ENCODE results near the gene AGBL2. TPM values are rescaled to one million over a fixed set of nuclear protein-coding genes. Genes with fewer than 3 reads are reported as not detected.

The AGBL2 gene
- total RNA-seq, 1 experiment from 2014 or later, result 3.0 TPM

GRCh38 chr11:47631473-47631872, 83.7 kb downstream of the AGBL2 start:
- H3K27ac ChIP-seq (ENCODE audit: insufficient read length, low read depth, low read length), result no peak overlapping the region
- Mint-ChIP-seq H3K36me3 (ENCODE audit: insufficient read depth in 1 of 3, low read depth in 3 of 3) (peaks cover 51 to 87% (median 71%) of the 10 kb centered on the region in 3 experiments; a peak in 6 of 7 replicates), H3K4me3 (no peak overlapping the region), H3K9me3 (no peaks in the 10 kb centered on the region), H3K27ac (no peak overlapping the region), H3K4me1 (no peaks in the 10 kb centered on the region), H3K27me3 (ENCODE audit: low read depth) (no peaks in the 10 kb centered on the region)
- no peak overlapping the region for H3K4ac ChIP-seq (ENCODE audit: low read depth, low read length)
- no peak overlapping the region for H3K9ac ChIP-seq (ENCODE audit: extremely low read depth, insufficient read length, low read length)
- H3K79me1 ChIP-seq (ENCODE audit: insufficient read depth, low read depth, low read length, poor library complexity, severe bottlenecking), result no peaks in the 10 kb centered on the region
- no peak overlapping the region for H3K4me2 ChIP-seq (ENCODE audit: insufficient read depth, insufficient read length, low read length)
- DNase-seq, result no peak
- H2AK5ac ChIP-seq (ENCODE audit: insufficient read length, low read length), result no peak overlapping the region
- H4K5ac ChIP-seq (ENCODE audit: insufficient read length, low read depth, low read length), result no peak overlapping the region
- no peak overlapping the region for H2BK5ac ChIP-seq (ENCODE audit: insufficient read length, low read length)
- H3K79me2 ChIP-seq (ENCODE audit: insufficient read depth, low read length), result no peaks in the 10 kb centered on the region
- no peak overlapping the region for H3K23ac ChIP-seq (ENCODE audit: insufficient read length, low read depth, low read length)
- H4K20me1 ChIP-seq (ENCODE audit: control insufficient read depth, insufficient read depth, insufficient read length), result no peaks in the 10 kb centered on the region
- no peak overlapping the region for H2BK15ac ChIP-seq (ENCODE audit: low read depth, low read length)
- no peak overlapping the region for H3T11ph ChIP-seq (ENCODE audit: low read length)
- no peaks in the 10 kb centered on the region for H3K9me3 ChIP-seq (ENCODE audit: control insufficient read depth, low read depth, low read length)
- no peaks in the 10 kb centered on the region for H3K4me1 ChIP-seq (ENCODE audit: insufficient read depth, low read length)
- no peak overlapping the region for H2AFZ ChIP-seq (ENCODE audit: low read length)
- no CpG with 5 or more reads among the region's 5 CpGs for WGBS (ENCODE audit: extremely low coverage, insufficient read length, low lambda C conversion rate)
- H3K27me3 ChIP-seq (ENCODE audit: insufficient read depth, low read length), result no peaks in the 10 kb centered on the region
- no peak for TF ChIP-seq CTCF (conservative IDR thresholded peaks at IDR 0.05)
- no peak overlapping the region for H3K18ac ChIP-seq (ENCODE audit: insufficient read length, low read depth, low read length)
- H3K14ac ChIP-seq (ENCODE audit: insufficient read depth, low read length), result no peak overlapping the region
- H2BK120ac ChIP-seq (ENCODE audit: low read depth, low read length, poor library complexity, severe bottlenecking), result no peak overlapping the region
- no peaks in the 10 kb centered on the region for H3K23me2 ChIP-seq (ENCODE audit: insufficient read length, low read depth, low read length, poor library complexity, severe bottlenecking)
- no peak overlapping the region for H3K56ac ChIP-seq (ENCODE audit: insufficient read length, low read depth, low read length)
- H2BK12ac ChIP-seq (ENCODE audit: insufficient read length, low read depth, low read length), result no peak overlapping the region
- H4K91ac ChIP-seq (ENCODE audit: insufficient read length, low read depth, low read length), result no peak overlapping the region
- H4K8ac ChIP-seq (replicated peaks; ENCODE audit: insufficient read length, low read depth, low read length), result no peak overlapping the region
- no peak overlapping the region for H2BK20ac ChIP-seq (ENCODE audit: low read depth, low read length, poor library complexity, severe bottlenecking)

All from H9 (cell line).